GM21381 (cell line): ENCODE measurements around the gene ACSS2.

ENCODE experiments used
- ATAC-seq: cut with Tn5 transposase; IDR thresholded peaks from one replicate; pipeline ENCODE4 v1.9.1; 2021; ENCODE audit warnings: mild to moderate bottlenecking, moderate library complexity; ENCODE audit not compliant: unreplicated experiment

The ACSS2 gene

GRCh38 chr20:34907616-34908469 is 31.4 kb downstream of the ACSS2 start:
- ATAC-seq: no peak

GRCh38 chr20:34915131-34915530 is 38.7 kb downstream of the ACSS2 start:
- no peak for ATAC-seq

- no peak for ATAC-seq
Observed at GRCh38 chr20:34915749-34916455, 39.5 kb downstream of the ACSS2 start.

GRCh38 chr20:34916774-34917354 is 40.5 kb downstream of the ACSS2 start:
- no peak for ATAC-seq

- no peak for ATAC-seq
Observed at GRCh38 chr20:34920055-34920454, 43.6 kb downstream of the ACSS2 start.

- ATAC-seq: no peak
Observed at GRCh38 chr20:34921436-34921835, 45.0 kb downstream of the ACSS2 start.

- ATAC-seq: no peak
Observed at GRCh38 chr20:34922654-34923381, 46.4 kb downstream of the ACSS2 start.

GRCh38 chr20:34923414-34923813 is 47.0 kb downstream of the ACSS2 start:
- no peak for ATAC-seq

- ATAC-seq: no peak
Observed at GRCh38 chr20:34925341-34925740, 48.9 kb downstream of the ACSS2 start.

- no peak for ATAC-seq
Observed at GRCh38 chr20:34925981-34926380, 49.6 kb downstream of the ACSS2 start.

- ATAC-seq: no peak
Observed at GRCh38 chr20:34926581-34926980, 50.2 kb downstream of the ACSS2 start.

- ATAC-seq: no peak
Observed at GRCh38 chr20:34927736-34928135, 51.3 kb downstream of the ACSS2 start.

- ATAC-seq: no peak
Observed at GRCh38 chr20:34928411-34928810, 52.0 kb downstream of the ACSS2 start.

- ATAC-seq: no peak
Observed at GRCh38 chr20:34931771-34932170, 55.4 kb downstream of the ACSS2 start.

GRCh38 chr20:34938466-34939163 is 62.2 kb downstream of the ACSS2 start:
- no peak for ATAC-seq

- no peak for ATAC-seq
Observed at GRCh38 chr20:34940081-34940481, 63.7 kb downstream of the ACSS2 start.

- no peak for ATAC-seq
Observed at GRCh38 chr20:34941226-34941625, 64.8 kb downstream of the ACSS2 start.

- no peak for ATAC-seq
Observed at GRCh38 chr20:34942301-34942700, 65.9 kb downstream of the ACSS2 start.

- ATAC-seq: no peak
Observed at GRCh38 chr20:34943808-34944567, 67.6 kb downstream of the ACSS2 start.
